GM21360 (cell line): ENCODE results near the gene SLC25A24.
"Not testable (repeated sequence)": the region's sequence is repeated elsewhere in the genome, so short reads cannot be mapped to it uniquely, and the experiment has no call there.

ENCODE experiments used
- ATAC-seq: cut with Tn5 transposase; IDR thresholded peaks from one replicate; pipeline ENCODE4 v1.9.1; 2021; ENCODE audit warnings: mild to moderate bottlenecking, moderate library complexity; ENCODE audit not compliant: unreplicated experiment

The SLC25A24 gene

GRCh38 chr1:108140936-108141335, 59.2 kb downstream of the SLC25A24 start:
- ATAC-seq: no peak

- ATAC-seq: no peak
Measured at GRCh38 chr1:108140177-108140576, 60.0 kb downstream of the SLC25A24 start.

GRCh38 chr1:108139555-108139954, 60.6 kb downstream of the SLC25A24 start:
- ATAC-seq: not testable (repeated sequence)

- not testable (repeated sequence) for ATAC-seq
Measured at GRCh38 chr1:108133148-108133547, 67.0 kb downstream of the SLC25A24 start.

- ATAC-seq: not testable (repeated sequence)
Measured at GRCh38 chr1:108132367-108132766, 67.8 kb downstream of the SLC25A24 start.

- not testable (repeated sequence) for ATAC-seq
Measured at GRCh38 chr1:108131281-108131680, 68.9 kb downstream of the SLC25A24 start.

GRCh38 chr1:108130794-108131193, 69.3 kb downstream of the SLC25A24 start:
- no peak for ATAC-seq

GRCh38 chr1:108129999-108130398, 70.1 kb downstream of the SLC25A24 start:
- no peak for ATAC-seq

GRCh38 chr1:108125312-108126138, 74.6 kb downstream of the SLC25A24 start:
- peak; percentile 88 for ATAC-seq

GRCh38 chr1:108124622-108125311, 75.4 kb downstream of the SLC25A24 start:
- no peak for ATAC-seq

- ATAC-seq: no peak
Measured at GRCh38 chr1:108124023-108124422, 76.1 kb downstream of the SLC25A24 start.

- no peak for ATAC-seq
Measured at GRCh38 chr1:108121358-108122143, 78.6 kb downstream of the SLC25A24 start.

- ATAC-seq: no peak
Measured at GRCh38 chr1:108120163-108120562, 80.0 kb downstream of the SLC25A24 start.

- no peak for ATAC-seq
Measured at GRCh38 chr1:108119500-108119899, 80.6 kb downstream of the SLC25A24 start.

- no peak for ATAC-seq
Measured at GRCh38 chr1:108117945-108118902, 81.9 kb downstream of the SLC25A24 start.

- no peak for ATAC-seq
Measured at GRCh38 chr1:108117237-108117636, 82.9 kb downstream of the SLC25A24 start.

GRCh38 chr1:108114033-108114599, 86.0 kb downstream of the SLC25A24 start:
- ATAC-seq: no peak

GRCh38 chr1:108113496-108113895, 86.6 kb downstream of the SLC25A24 start:
- ATAC-seq: no peak

- ATAC-seq: no peak
Measured at GRCh38 chr1:108109295-108109973, 90.7 kb downstream of the SLC25A24 start.
